Stomach (tissue), 19 donors: ENCODE measurements around the gene SEC61B. TPM values are rescaled to one million over a fixed set of nuclear protein-coding genes. Genes with fewer than 3 reads are reported as not detected.
A peak's percentile ranks its signal among the peaks of the same experiment; 100 is the strongest.

Experiments
- DNase-seq, 2 donors: peaks; one replicate each; pipeline versions ENCODE4 v3.0.0 to v3.0.0-alpha.2; 2013 to 2019
- H3K27ac ChIP-seq, 5 donors: fragments of 200-600 bp in 4 of 5; sonication (generic) in 4 of 5; one replicate each; pipeline ENCODE4 v1.5.1; 2013 to 2019; ENCODE audit warnings: mild to moderate bottlenecking in 1 of 5, moderate library complexity in 1 of 5
- H3K27me3 ChIP-seq, 3 donors: fragments of 200-600 bp; sonication (generic); one replicate each; pipeline ENCODE4 v1.5.1; 2017 to 2019; ENCODE audit warnings: mixed run types in 1 of 3
- H3K36me3 ChIP-seq, 4 donors: fragments of 200-600 bp; sonication (generic); 1 replicate in 3 of 4; 2 replicates in 1 of 4; pipeline ENCODE4 v1.5.1; 2016 to 2019
- H3K4me1 ChIP-seq, 4 donors: fragments of 200-600 bp; sonication (generic); one replicate each; pipeline ENCODE4 v1.5.1; 2016 to 2019
- H3K4me3 ChIP-seq, 4 donors: fragments of 200-600 bp; sonication (generic) in 3 of 4; one replicate each; pipeline ENCODE4 v1.5.1; 2016 to 2019; ENCODE audit warnings: mild to moderate bottlenecking in 1 of 4
- H3K9me3 ChIP-seq, 4 donors: fragments of 200-600 bp; sonication (generic); one replicate each; pipeline ENCODE4 v1.5.1; 2016 to 2019
- EP300 ChIP-seq: sonication (generic); formaldehyde crosslinking; IDR thresholded peaks from one replicate; pipeline ENCODE4 v1.6.1; 2017; ENCODE audit warnings: antibody characterized with exemption
- POLR2A ChIP-seq, 4 donors: fragments of 450-650 bp; IDR thresholded peaks; one replicate each; pipeline ENCODE4 v1.6.1; 2016; ENCODE audit warnings: antibody characterized with exemption in 4 of 4, control low read depth in 2 of 4, mild to moderate bottlenecking in 1 of 4, moderate library complexity in 1 of 4
- POLR2AphosphoS5 ChIP-seq, 3 donors: sonication (generic); formaldehyde crosslinking; IDR thresholded peaks; one replicate each; pipeline ENCODE4 v1.6.1; 2016; ENCODE audit warnings: antibody characterized with exemption in 3 of 3
- WGBS, 5 donors: extraction: QIAGEN DNeasy Blood & Tissue Kit in 3 of 5; methylation state at CpG; one replicate each; pipeline versions ENCODE4 v1.1.5 to v1.1.7; 2013 to 2018; 5-methylcytosine and 5-hydroxymethylcytosine counted together
- intact Hi-C: fragments of 100-400 bp; cut with DNase I; formaldehyde crosslinking; loops from one replicate; pipeline ENCODE4 v1.15.1; 2023; ENCODE audit warnings: low total_unique reads
- long read RNA-seq, 10 donors: transcript quantifications; one replicate each; lab custom pipeline, GENCODE V29; 2026
- polyA plus RNA-seq, 3 donors: library from polyadenylated mRNA; stranded (reverse); fragments of 200-250 nt; gene quantifications; one replicate each; pipeline ENCODE4 v1.2.3, GENCODE V29; 2013
- total RNA-seq, 5 donors: library from RNA; depleted of rRNA; stranded (reverse); fragments of >200 nt; gene quantifications; one replicate each; pipeline versions ENCODE4 v1.1.0 to v1.2.3, GENCODE V29; 2014 to 2016
- TF ChIP-seq, protein P1 (sequence below), 7 experiments: fragments of 450-650 bp in 4 of 7; fragments of 200-600 bp in 3 of 7; sonication (generic) in 3 of 7; IDR thresholded peaks; one replicate each; pipeline ENCODE4 v1.5.1; 2016 to 2019; ENCODE audit warnings: antibody characterized with exemption in 7 of 7, control low read depth in 2 of 7, mild to moderate bottlenecking in 1 of 7
- donor health status: healthy with polysubstance abuse.
- donor health status: Bipolar disorder and iron deficiency.
- donor health status: healthy.

The SEC61B gene
- total RNA-seq (100 to 1,000 TPM in 2 of 5 donors, 10 to 100 TPM in 1, 1 to 10 TPM in 2; 4.1 to 172 (median 73.8) TPM), polyA plus RNA-seq (100 to 1,000 TPM; 213 to 467 (median 346) TPM)
- long read RNA-seq, donor 1, transcript SEC61B-201 (4 exons, 545 nt), result major isoform, 59 of 60 reads
- long read RNA-seq, donor 1, partial matches to known transcripts, result 0 of 60 reads
- long read RNA-seq, donor 1, other reads (novel, unspliced or antisense), result 0 of 60 reads
- long read RNA-seq, donor 2, transcript SEC61B-201 (4 exons, 545 nt), result major isoform, 73 of 74 reads
- long read RNA-seq, donor 2, partial matches to known transcripts, result 0 of 74 reads
- long read RNA-seq, donor 2, other reads (novel, unspliced or antisense), result 0 of 74 reads
- long read RNA-seq, donor 3, transcript SEC61B-201 (4 exons, 545 nt), result major isoform, 76 of 76 reads
- long read RNA-seq, donor 3, partial matches to known transcripts, result 0 of 76 reads
- long read RNA-seq, donor 3, other reads (novel, unspliced or antisense), result 0 of 76 reads
- long read RNA-seq, donor 4, transcript SEC61B-201 (4 exons, 545 nt), result major isoform, 10 of 11 reads
- long read RNA-seq, donor 4, partial matches to known transcripts, result 0 of 11 reads
- long read RNA-seq, donor 4, other reads (novel, unspliced or antisense), result 0 of 11 reads
- long read RNA-seq, donor 5, transcript SEC61B-201 (4 exons, 545 nt), result major isoform, 146 of 180 reads
- long read RNA-seq, donor 5, partial matches to known transcripts, result 31 of 180 reads
- long read RNA-seq, donor 5, other reads (novel, unspliced or antisense), result 0 of 180 reads
- long read RNA-seq, donor 6, transcript SEC61B-201 (4 exons, 545 nt), result major isoform, 243 of 287 reads
- long read RNA-seq, donor 6, partial matches to known transcripts, result 40 of 287 reads
- long read RNA-seq, donor 6, other reads (novel, unspliced or antisense), result 0 of 287 reads
- long read RNA-seq, donor 7, transcript SEC61B-201 (4 exons, 545 nt), result major isoform, 123 of 148 reads
- long read RNA-seq, donor 7, partial matches to known transcripts, result 24 of 148 reads
- long read RNA-seq, donor 7, other reads (novel, unspliced or antisense), result 0 of 148 reads
- long read RNA-seq, donor 8, transcript SEC61B-201 (4 exons, 545 nt), result major isoform, 139 of 155 reads
- long read RNA-seq, donor 8, partial matches to known transcripts, result 14 of 155 reads
- long read RNA-seq, donor 8, other reads (novel, unspliced or antisense), result 0 of 155 reads
- long read RNA-seq, donor 9, transcript SEC61B-202 (2 exons, 687 nt), result minor isoform, 7 of 215 reads
- long read RNA-seq, donor 9, transcript SEC61B-201 (4 exons, 545 nt), result major isoform, 149 of 215 reads
- long read RNA-seq, donor 9, partial matches to known transcripts, result 59 of 215 reads
- long read RNA-seq, donor 9, other reads (novel, unspliced or antisense), result 0 of 215 reads
- long read RNA-seq, donor 10, transcript SEC61B-201 (4 exons, 545 nt), result major isoform, 51 of 52 reads
- long read RNA-seq, donor 10, partial matches to known transcripts, result 0 of 52 reads
- long read RNA-seq, donor 10, other reads (novel, unspliced or antisense), result 0 of 52 reads

- peaks cover 42 to 78% (median 55%) of the 10 kb centered on the region in 4 donors for H3K4me1 ChIP-seq
- WGBS, 5 donors, result 0 to 1% (median 0%) methylated on average over 11 to 70 of the region's 70 CpGs
- DNase-seq, result peak; percentile 94 to 98
Measured at GRCh38 chr9:99221621-99222415, at the start of gene SEC61B, which contains the start of gene ALG2. SEC61B (plus strand) TSS chr9:99222282; CDS start chr9:99222364, 82 bp downstream. ALG2 (minus strand) TSS chr9:99221942; CDS start chr9:99221894, 48 bp downstream.

DNA sequence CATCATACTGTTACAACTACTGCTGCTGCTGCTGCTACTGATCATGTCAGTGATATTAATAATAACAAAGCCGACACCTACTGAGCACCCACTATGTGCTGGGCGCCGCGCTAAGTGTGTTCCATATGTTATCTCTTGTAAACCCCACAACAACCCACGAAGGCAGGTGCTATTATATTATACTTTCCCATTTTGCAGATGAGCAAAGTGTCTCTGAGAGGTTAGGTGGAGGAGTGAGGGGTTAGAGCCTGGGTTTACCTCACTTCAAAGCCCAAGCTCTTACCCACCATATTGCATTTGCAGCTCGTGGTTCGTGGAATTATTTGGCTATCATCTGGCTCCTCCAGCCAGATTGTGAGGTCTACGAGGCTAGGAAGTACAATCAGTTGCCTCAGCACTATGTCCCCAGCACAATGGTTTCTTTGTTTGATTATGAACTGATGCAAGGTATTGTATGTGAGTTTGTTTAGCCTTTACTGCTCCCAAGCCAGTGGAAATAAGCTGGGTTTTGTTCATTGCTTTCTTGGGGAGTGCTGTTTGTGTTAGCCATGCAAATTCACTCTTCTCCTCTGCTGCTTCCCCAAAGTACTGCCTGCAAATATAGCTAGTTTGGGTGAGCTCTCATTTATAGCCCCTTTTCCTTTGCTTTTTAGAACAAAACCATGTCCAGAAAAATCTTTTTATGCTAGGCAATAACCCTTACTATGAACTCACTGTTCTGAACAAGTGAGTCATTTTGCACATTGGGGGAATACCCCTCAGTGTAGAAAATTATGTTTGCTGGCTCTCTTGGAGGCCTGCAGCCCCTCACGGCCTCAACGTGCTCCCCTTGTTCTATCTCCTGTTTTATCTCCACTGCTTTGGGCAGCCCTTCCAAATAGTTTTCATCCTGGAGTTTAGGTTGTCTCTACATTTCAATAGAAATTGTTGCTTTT is 48.2 kb upstream of the SEC61B start:
- WGBS, 5 donors, result 57 to 64% (median 61%) methylated on average over 10 of the region's 10 CpGs
- TF ChIP-seq POLR2A (IDR thresholded peaks at IDR 0.05) (no peak), POLR2AphosphoS5 (IDR thresholded peaks at IDR 0.05) (no peak), EP300 (no peak)
- TF ChIP-seq, protein P1, sequence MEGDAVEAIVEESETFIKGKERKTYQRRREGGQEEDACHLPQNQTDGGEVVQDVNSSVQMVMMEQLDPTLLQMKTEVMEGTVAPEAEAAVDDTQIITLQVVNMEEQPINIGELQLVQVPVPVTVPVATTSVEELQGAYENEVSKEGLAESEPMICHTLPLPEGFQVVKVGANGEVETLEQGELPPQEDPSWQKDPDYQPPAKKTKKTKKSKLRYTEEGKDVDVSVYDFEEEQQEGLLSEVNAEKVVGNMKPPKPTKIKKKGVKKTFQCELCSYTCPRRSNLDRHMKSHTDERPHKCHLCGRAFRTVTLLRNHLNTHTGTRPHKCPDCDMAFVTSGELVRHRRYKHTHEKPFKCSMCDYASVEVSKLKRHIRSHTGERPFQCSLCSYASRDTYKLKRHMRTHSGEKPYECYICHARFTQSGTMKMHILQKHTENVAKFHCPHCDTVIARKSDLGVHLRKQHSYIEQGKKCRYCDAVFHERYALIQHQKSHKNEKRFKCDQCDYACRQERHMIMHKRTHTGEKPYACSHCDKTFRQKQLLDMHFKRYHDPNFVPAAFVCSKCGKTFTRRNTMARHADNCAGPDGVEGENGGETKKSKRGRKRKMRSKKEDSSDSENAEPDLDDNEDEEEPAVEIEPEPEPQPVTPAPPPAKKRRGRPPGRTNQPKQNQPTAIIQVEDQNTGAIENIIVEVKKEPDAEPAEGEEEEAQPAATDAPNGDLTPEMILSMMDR (IDR thresholded peaks at IDR 0.05), result no peak
- no peak overlapping the region for H3K4me3 ChIP-seq
- H3K27me3 ChIP-seq, result peaks cover 0 to 18% (median 0%) of the 10 kb centered on the region in 3 donors
- intact Hi-C loops, result no loop called here
- H3K36me3 ChIP-seq, result no peaks in the 10 kb centered on the region
- peak in 1 of 2 donors; percentile 58 for DNase-seq
- no peak overlapping the region for H3K27ac ChIP-seq
- H3K9me3 ChIP-seq, result no peaks in the 10 kb centered on the region
- H3K4me1 ChIP-seq, result no peaks in the 10 kb centered on the region

More at GRCh38 chr9:99221621-99222415, at the start of gene SEC61B, which contains the start of gene ALG2:
- Histone ChIP-seq H3K27ac (peak within 1 kb of the TSS; percentile 89 to 95 (median 92)), H3K4me3 (peak within 1 kb of the TSS; percentile 76 to 97 (median 89)), H3K9me3 (no peaks in the 10 kb centered on the region), H3K27me3 (no peaks in the 10 kb centered on the region), H3K36me3 (peaks cover 3 to 46% (median 39%) of the 10 kb centered on the region in 4 donors)
- intact Hi-C loops, result no loop called here
- TF ChIP-seq, protein P1 (IDR thresholded peaks at IDR 0.05), result no peak
- TF ChIP-seq EP300 (peak; percentile 17), POLR2AphosphoS5 (IDR thresholded peaks at IDR 0.05) (peak; percentile 94 to 98 (median 97)), POLR2A (IDR thresholded peaks at IDR 0.05) (peak in 2 of 4 donors; percentile 15 to 63)

DNA sequence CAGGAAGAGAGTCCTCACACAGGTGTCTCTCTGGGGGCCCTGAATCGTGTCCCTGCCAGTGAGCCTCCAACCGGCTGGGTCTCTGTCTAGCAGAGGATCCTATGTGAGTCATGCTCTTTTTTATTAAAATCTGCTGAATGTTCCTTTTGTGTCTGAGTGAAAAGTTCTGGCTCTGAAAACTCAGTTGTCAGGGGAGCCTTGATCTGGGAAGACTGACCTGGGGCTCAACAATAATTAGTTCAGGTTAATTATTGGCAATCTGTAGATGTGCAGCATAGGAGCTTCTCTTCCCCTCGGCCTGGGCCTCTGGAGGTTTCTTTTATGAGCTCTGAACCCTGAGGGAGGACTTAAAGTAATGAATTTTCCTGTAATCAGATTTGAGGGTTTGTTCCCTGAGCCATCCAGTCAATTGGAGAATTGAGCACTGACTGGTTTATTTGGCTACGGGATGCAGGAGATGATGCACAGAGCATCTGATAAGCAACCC is 45.5 kb upstream of the SEC61B start:
- Histone ChIP-seq H3K27me3 (no peaks in the 10 kb centered on the region), H3K9me3 (no peaks in the 10 kb centered on the region), H3K4me1 (no peaks in the 10 kb centered on the region), H3K27ac (no peak overlapping the region), H3K36me3 (no peaks in the 10 kb centered on the region), H3K4me3 (no peak overlapping the region)
- DNase-seq, result no peak
- WGBS, 5 donors, result 61 to 78% (median 75%) methylated on average over 4 of the region's 4 CpGs
- intact Hi-C loops, result no loop called here
- TF ChIP-seq EP300 (no peak), POLR2A (IDR thresholded peaks at IDR 0.05) (no peak), POLR2AphosphoS5 (IDR thresholded peaks at IDR 0.05) (no peak)
- TF ChIP-seq, protein P1 (IDR thresholded peaks at IDR 0.05), result no peak
